Stimulated activated naive CD4-positive, alpha-beta T cell (primary cell): Measurements from ENCODE around the gene GIMAP2.

Experiments
- DNase-seq, 6 experiments: peaks; one replicate each; lab custom pipeline; 2025; lab: John Stamatoyannopoulos, UW

GIMAP2 gene

DNA sequence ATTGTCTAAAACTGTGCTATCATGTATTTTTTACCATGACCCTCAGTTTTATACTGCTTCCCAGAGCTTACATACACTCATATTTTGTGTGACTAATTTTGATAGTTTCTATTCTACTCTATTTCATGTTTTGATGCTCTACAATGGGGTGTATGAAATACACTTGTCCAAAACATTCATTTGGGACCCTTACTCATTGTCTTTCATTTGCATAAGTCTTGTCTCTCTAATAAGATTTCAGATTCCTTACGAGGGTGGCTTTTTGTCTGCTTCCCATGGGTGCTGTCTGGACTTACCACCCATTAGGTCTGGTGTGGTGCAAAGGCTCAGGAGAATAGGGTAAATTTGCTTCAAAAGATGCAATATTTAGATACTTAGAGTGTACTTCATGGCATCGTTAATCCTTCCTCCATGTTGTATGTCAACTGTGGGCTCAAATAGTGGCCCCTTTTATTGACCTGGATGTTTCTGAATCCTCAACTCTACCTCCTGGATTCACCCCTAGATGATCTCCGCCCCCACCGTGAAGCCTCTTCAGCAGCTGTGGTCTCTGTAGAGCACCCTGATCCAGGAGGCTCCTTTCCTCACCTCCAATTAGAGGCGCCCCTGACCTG, 48.1 kb downstream of the GIMAP2 start:
- DNase-seq = no peak

- no peak for DNase-seq
Observed at GRCh38 chr7:150734254-150734653, 48.7 kb downstream of the GIMAP2 start.

GRCh38 chr7:150735596-150736358, 50.3 kb downstream of the GIMAP2 start:
- peak in 1 of 6 experiments; percentile 38 for DNase-seq

- no peak for DNase-seq
Observed at GRCh38 chr7:150736864-150737263, 51.4 kb downstream of the GIMAP2 start.

GRCh38 chr7:150737265-150738055, 52.0 kb downstream of the GIMAP2 start, which contains the start of gene GIMAP5:
Gene GIMAP5 (plus strand): TSS chr7:150737418. CDS start chr7:150740885, 3,467 bp downstream.
- peak in 5 of 6 experiments; percentile 36 to 68 (median 46) for DNase-seq

DNA sequence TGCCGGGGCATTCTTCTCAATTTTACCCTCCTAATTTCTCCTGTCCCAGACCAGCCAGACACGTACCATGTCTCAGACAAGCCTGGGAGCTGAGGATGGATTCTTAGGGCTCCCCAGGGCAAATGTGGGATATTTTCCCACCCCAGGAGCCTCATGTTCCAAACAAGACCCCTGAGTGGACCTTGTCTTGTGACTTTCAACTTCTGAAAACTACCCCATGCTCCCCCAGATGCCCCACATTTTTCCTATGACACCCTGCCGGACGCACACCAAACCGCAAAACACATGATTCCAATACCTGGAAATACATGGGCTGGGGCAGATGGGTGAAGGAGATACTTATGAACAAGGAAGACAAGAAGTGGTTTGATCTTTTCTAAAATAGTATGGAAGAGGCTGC, 52.6 kb downstream of the GIMAP2 start:
- DNase-seq = peak in 1 of 6 experiments; percentile 32

DNA sequence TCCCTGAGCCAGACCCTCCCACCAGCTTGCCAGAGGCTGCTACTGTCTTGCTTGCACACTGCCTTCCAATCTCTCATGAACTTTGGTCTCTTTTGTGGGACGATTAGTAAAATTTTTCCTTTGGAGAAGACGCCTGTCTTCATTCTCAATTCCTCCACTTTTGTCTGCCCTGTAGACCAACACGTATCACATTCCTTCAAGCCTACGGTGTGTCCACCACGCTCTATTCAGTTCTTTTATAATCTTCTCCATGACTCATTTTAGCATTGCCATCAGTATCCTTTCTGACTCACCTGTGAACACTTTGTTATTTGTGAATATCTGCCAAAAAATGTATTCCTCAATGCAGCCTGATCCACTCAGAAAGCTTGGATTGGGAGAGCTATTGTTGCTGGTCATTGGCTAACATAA, 53.1 kb downstream of the GIMAP2 start:
- no peak for DNase-seq

DNA sequence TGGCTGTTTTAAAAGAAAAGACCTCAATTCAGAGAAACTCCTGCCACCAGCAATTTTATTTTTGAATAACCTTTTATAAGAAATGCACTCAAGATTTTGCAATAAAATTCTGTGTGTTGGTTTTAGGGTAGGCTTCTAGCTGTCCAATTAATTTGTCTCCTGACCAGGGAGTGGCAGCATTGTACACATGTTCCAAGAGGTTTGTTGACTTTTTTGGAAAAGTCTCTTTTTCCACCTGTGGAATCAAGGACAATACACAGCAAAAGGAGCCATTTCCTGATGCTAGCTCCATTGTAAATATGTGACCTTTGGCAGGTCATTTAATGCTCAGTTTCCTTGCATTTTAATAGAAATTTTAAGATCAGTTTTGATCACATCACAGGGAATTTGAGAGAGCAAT, 53.5 kb downstream of the GIMAP2 start:
- DNase-seq = no peak

DNA sequence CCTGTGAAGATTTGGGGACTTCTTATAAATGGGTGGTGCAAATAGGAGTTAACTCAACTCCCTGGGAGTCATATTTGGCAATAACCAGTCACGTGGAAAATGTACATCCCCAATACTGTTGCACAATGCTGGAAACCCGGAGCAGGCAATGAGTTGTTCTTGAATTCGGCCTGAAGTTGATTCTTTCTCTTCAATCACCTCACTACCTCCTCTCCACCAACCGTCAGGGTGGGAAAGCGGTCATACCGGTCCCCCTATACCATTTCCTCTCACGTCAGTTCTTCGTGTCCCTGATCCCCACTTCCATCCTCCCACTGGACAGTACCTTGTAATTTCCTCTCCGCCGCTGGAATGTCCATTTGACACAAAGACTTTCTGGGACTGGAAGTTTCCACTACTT, 54.5 kb downstream of the GIMAP2 start:
- peak in 1 of 6 experiments; percentile 18 for DNase-seq

GRCh38 chr7:150742286-150742968, 56.9 kb downstream of the GIMAP2 start:
- DNase-seq = peak in 2 of 6 experiments; percentile 54 to 57
